Panc1 (cell line): ENCODE measurements around the gene MEGF6. TPM values are rescaled to one million over a fixed set of nuclear protein-coding genes. Genes with fewer than 3 reads are reported as not detected.

Experiments used
- ATAC-seq: fragments of 200-7000 bp; cut with Tn5 transposase; 2 replicates; pipeline ENCODE4 v1.9.1; 2020; ENCODE audit warnings: mild to moderate bottlenecking, moderate library complexity
- BruUV-seq: library from RNA; stranded (reverse); fragments of 400-500 nt; replicated peaks from 2 replicates; lab custom pipeline; 2021; lab: Mats Ljungman, UMichigan
- CTCF ChIA-PET: fragments of 300-600 bp; sonication (Branson Sonifier 250); formaldehyde crosslinking; loops from one replicate; lab custom pipeline; 2022; ENCODE audit warnings: antibody characterized with exemption; lab: Charles Lee
- POLR2A ChIA-PET: fragments of 300-600 bp; sonication (Branson Sonifier 250); formaldehyde crosslinking; loops from one replicate; lab custom pipeline; 2022; ENCODE audit warnings: antibody characterized with exemption; lab: Charles Lee
- DNase-seq: peaks from one replicate; pipeline ENCODE4 v3.0.0-alpha.2; 2010; ENCODE audit warnings: low read depth, low spot score
- H3K27ac ChIP-seq: 2 replicates; pipeline ENCODE4 v1.5.1; 2011; ENCODE audit warnings: mild to moderate bottlenecking, low read length, inconsistent platforms
- H3K27me3 ChIP-seq: fragments of 200-500 bp; sonication (Bioruptor generic); 2 replicates; pipeline ENCODE4 v1.6.0; 2014; ENCODE audit warnings: low read length, inconsistent platforms; ENCODE audit not compliant: control insufficient read depth, insufficient read depth
- H3K36me3 ChIP-seq: fragments of 200-500 bp; sonication (Bioruptor generic); 2 replicates; pipeline ENCODE4 v1.5.1; 2014; ENCODE audit warnings: inconsistent platforms, mild to moderate bottlenecking, low read length, moderate library complexity; ENCODE audit not compliant: control insufficient read depth, insufficient read depth
- H3K4me1 ChIP-seq: 2 replicates; pipeline ENCODE4 v1.5.1; 2011; ENCODE audit warnings: inconsistent platforms, mild to moderate bottlenecking, low read length, moderate library complexity; ENCODE audit not compliant: control insufficient read depth, insufficient read depth
- H3K4me3 ChIP-seq, 2 experiments: 2 replicates each; pipeline ENCODE4 v1.5.1; 2011 to 2012; ENCODE audit warnings: low read depth in 2 of 2, low read length in 2 of 2, mild to moderate bottlenecking in 2 of 2, inconsistent platforms in 1 of 2, moderate library complexity in 1 of 2
- H3K9me3 ChIP-seq: fragments of 200-500 bp; sonication (Bioruptor generic); 2 replicates; pipeline ENCODE4 v1.5.1; 2014; ENCODE audit warnings: low read depth, mild to moderate bottlenecking, inconsistent platforms, low read length, moderate library complexity; ENCODE audit not compliant: control insufficient read depth, insufficient read depth
- CTCF ChIP-seq: fragments of 450-650 bp; IDR thresholded peaks from 2 replicates; pipeline ENCODE4 v1.5.1; 2017; ENCODE audit warnings: mild to moderate bottlenecking
- POLR2AphosphoS5 ChIP-seq: IDR thresholded peaks from 2 replicates; pipeline ENCODE4 v1.6.1; 2012; ENCODE audit warnings: mild to moderate bottlenecking, low read depth, low read length, moderate library complexity
- REST ChIP-seq, 2 experiments: IDR thresholded peaks; 2 replicates each; pipeline ENCODE4 v1.6.1; 2011 to 2012; ENCODE audit warnings: low read depth in 2 of 2, control low read depth in 1 of 2, low read length in 1 of 2, mild to moderate bottlenecking in 1 of 2, moderate library complexity in 1 of 2; ENCODE audit not compliant: insufficient read depth in 1 of 2
- SIN3A ChIP-seq: IDR thresholded peaks from 2 replicates; pipeline ENCODE4 v1.6.1; 2012; ENCODE audit warnings: low read depth, mild to moderate bottlenecking, low read length, moderate library complexity, borderline replicate concordance; ENCODE audit not compliant: insufficient read depth
- TCF7L2 ChIP-seq: IDR thresholded peaks from 2 replicates; pipeline ENCODE4 v1.6.1; 2011; ENCODE audit warnings: mild to moderate bottlenecking, low read depth, low read length, inconsistent platforms
- in situ Hi-C: cut with HindIII; loops from 2 replicates; pipeline ENCODE4 v1.10.0; 2016; ENCODE audit warnings: low sequenced_read_pairs, low pct_unique_long_range_greater_than_20kb
- intact Hi-C: fragments of 100-400 bp; cut with micrococcal nuclease; formaldehyde crosslinking; loops from one replicate; pipeline ENCODE4 v1.10.0; 2022; ENCODE audit not compliant: unreplicated experiment
- total RNA-seq: library from RNA; stranded (reverse); gene quantifications from one replicate; pipeline ENCODE4 v1.2.1, GENCODE V29; 2021; ENCODE audit not compliant: unreplicated experiment

MEGF6 gene
- total RNA-seq, 1 experiment from 2014 or later, result 32.6 TPM

GRCh38 chr1:3465935-3466321 lies 145.4 kb downstream of the MEGF6 start:
- no peaks in the 10 kb centered on the region for H3K36me3 ChIP-seq
- no peak for DNase-seq
- BruUV-seq, result no TSS peak
- H3K27me3 ChIP-seq, result no peaks in the 10 kb centered on the region
- ATAC-seq, result no peak
- CTCF ChIA-PET, result interaction anchor here (0.6 kb wide), 1 partner anchor 664 kb away, joined by 5 read pairs; no protein-coding TSS in a partner anchor
- intact Hi-C loops (no loop called here), in situ Hi-C loops (no loop called here)
- no peaks in the 10 kb centered on the region for H3K9me3 ChIP-seq
- no peak overlapping the region for H3K4me3 ChIP-seq
- TF ChIP-seq POLR2AphosphoS5 (no peak), REST (IDR thresholded peaks at IDR 0.05; ENCODE audit: insufficient read depth in 1 of 2, low read depth in 2 of 2, low read length in 1 of 2) (no peak), SIN3A (no peak), TCF7L2 (no peak), CTCF (no peak)
- no peak overlapping the region for H3K27ac ChIP-seq
- no peaks in the 10 kb centered on the region for H3K4me1 ChIP-seq
- POLR2A ChIA-PET, result no interaction called here

- Histone ChIP-seq H3K27ac (no peak overlapping the region), H3K9me3 (no peaks in the 10 kb centered on the region), H3K4me1 (0 out of 2 replicates have a peak, but pooled peaks cover 4% of the 10 kb centered on the region), H3K27me3 (no peaks in the 10 kb centered on the region), H3K4me3 (no peak overlapping the region), H3K36me3 (no peaks in the 10 kb centered on the region)
- no peak for DNase-seq
- in situ Hi-C loops (no loop called here), intact Hi-C loops (no loop called here)
- no peak for ATAC-seq
- BruUV-seq, result no TSS peak
- ChIA-PET POLR2A (no interaction called here), CTCF (interaction anchor here (0.6 kb wide), 1 partner anchor 12 kb away, joined by 4 read pairs; no protein-coding TSS in a partner anchor)
- TF ChIP-seq TCF7L2 (no peak), POLR2AphosphoS5 (no peak), CTCF (no peak), REST (IDR thresholded peaks at IDR 0.05; ENCODE audit: insufficient read depth in 1 of 2, low read depth in 2 of 2, low read length in 1 of 2) (no peak), SIN3A (no peak)
These were observed 146.0 kb downstream of the MEGF6 start for GRCh38 chr1:3465091-3465934.
